Measurements from ENCODE around the gene MTURN. TPM values are rescaled to one million over a fixed set of nuclear protein-coding genes. Genes with fewer than 3 reads are reported as not detected.

Gene MTURN
- polyA plus RNA-seq, 2 donors, result 7.7 to 9.9 TPM

- no peaks in the 10 kb centered on the region for H3K9me3 ChIP-seq (ENCODE audit: control insufficient read depth in 2 of 2, insufficient read depth in 1 of 2, low read depth in 1 of 2, low read length in 1 of 2)
- no peak overlapping the region for H3K4me3 ChIP-seq (ENCODE audit: low read depth in 1 of 2, low read length in 2 of 2)
- H3K36me3 ChIP-seq (ENCODE audit: control insufficient read depth in 2 of 2, insufficient read depth in 2 of 2, low read length in 1 of 2), result no peaks in the 10 kb centered on the region
- WGBS, 2 donors, result 76 to 80% methylated on average over 6 of the region's 6 CpGs
- peaks cover 0 to 6% of the 10 kb centered on the region in 2 donors for H3K4me1 ChIP-seq (ENCODE audit: control insufficient read depth in 2 of 2, insufficient read depth in 2 of 2, low read length in 1 of 2)
- no peaks in the 10 kb centered on the region for H3K27me3 ChIP-seq (ENCODE audit: control insufficient read depth in 1 of 2, insufficient read depth in 2 of 2, low read length in 2 of 2)
- no peak overlapping the region for H3K27ac ChIP-seq (ENCODE audit: low read depth in 2 of 2, low read length in 1 of 2)
Observed at GRCh38 chr7:30145426-30145970, 10.7 kb downstream of the MTURN start.

GRCh38 chr7:30146127-30146612 lies 11.4 kb downstream of the MTURN start:
- Histone ChIP-seq H3K4me1 (ENCODE audit: control insufficient read depth in 2 of 2, insufficient read depth in 2 of 2, low read length in 1 of 2) (peaks cover 0 to 6% of the 10 kb centered on the region in 2 donors), H3K9me3 (ENCODE audit: control insufficient read depth in 2 of 2, insufficient read depth in 1 of 2, low read depth in 1 of 2, low read length in 1 of 2) (no peaks in the 10 kb centered on the region), H3K36me3 (ENCODE audit: control insufficient read depth in 2 of 2, insufficient read depth in 2 of 2, low read length in 1 of 2) (peaks cover 2 to 5% of the 10 kb centered on the region in 2 donors), H3K4me3 (ENCODE audit: low read depth in 1 of 2, low read length in 2 of 2) (no peak overlapping the region), H3K27ac (ENCODE audit: low read depth in 2 of 2, low read length in 1 of 2) (peak overlapping the region in 1 of 2 donors; percentile 13), H3K27me3 (ENCODE audit: control insufficient read depth in 1 of 2, insufficient read depth in 2 of 2, low read length in 2 of 2) (no peaks in the 10 kb centered on the region)
- 81 to 82% methylated on average over 13 of the region's 13 CpGs for WGBS, 2 donors

- peaks cover 3 to 7% of the 10 kb centered on the region in 2 donors for H3K36me3 ChIP-seq (ENCODE audit: control insufficient read depth in 2 of 2, insufficient read depth in 2 of 2, low read length in 1 of 2)
- no peaks in the 10 kb centered on the region for H3K27me3 ChIP-seq (ENCODE audit: control insufficient read depth in 1 of 2, insufficient read depth in 2 of 2, low read length in 2 of 2)
- H3K27ac ChIP-seq (ENCODE audit: low read depth in 2 of 2, low read length in 1 of 2), result peak overlapping the region in 1 of 2 donors; percentile 26
- H3K4me3 ChIP-seq (ENCODE audit: low read depth in 1 of 2, low read length in 2 of 2), result no peak overlapping the region
- WGBS, 2 donors, result 62 to 71% methylated on average over 4 of the region's 4 CpGs
- H3K4me1 ChIP-seq (ENCODE audit: control insufficient read depth in 2 of 2, insufficient read depth in 2 of 2, low read length in 1 of 2), result peaks cover 0 to 6% of the 10 kb centered on the region in 2 donors
- no peaks in the 10 kb centered on the region for H3K9me3 ChIP-seq (ENCODE audit: control insufficient read depth in 2 of 2, insufficient read depth in 1 of 2, low read depth in 1 of 2, low read length in 1 of 2)
Observed at GRCh38 chr7:30147223-30147622, 12.4 kb downstream of the MTURN start.

- Histone ChIP-seq H3K4me1 (ENCODE audit: control insufficient read depth in 2 of 2, insufficient read depth in 2 of 2, low read length in 1 of 2) (peaks cover 0 to 8% of the 10 kb centered on the region in 2 donors), H3K4me3 (ENCODE audit: low read depth in 1 of 2, low read length in 2 of 2) (no peak overlapping the region), H3K9me3 (ENCODE audit: control insufficient read depth in 2 of 2, insufficient read depth in 1 of 2, low read depth in 1 of 2, low read length in 1 of 2) (no peaks in the 10 kb centered on the region), H3K27ac (ENCODE audit: low read depth in 2 of 2, low read length in 1 of 2) (no peak overlapping the region), H3K36me3 (ENCODE audit: control insufficient read depth in 2 of 2, insufficient read depth in 2 of 2, low read length in 1 of 2) (peaks cover 3 to 9% of the 10 kb centered on the region in 2 donors), H3K27me3 (ENCODE audit: control insufficient read depth in 1 of 2, insufficient read depth in 2 of 2, low read length in 2 of 2) (no peaks in the 10 kb centered on the region)
- 90% methylated on average over 2 of the region's 2 CpGs for whole genome bisulfite sequencing, 2 donors
Observed at GRCh38 chr7:30147785-30148184, 13.0 kb downstream of the MTURN start.

GRCh38 chr7:30148426-30148825 lies 13.6 kb downstream of the MTURN start:
- WGBS, 2 donors, result 96 to 97% methylated on average over 5 of the region's 5 CpGs
- no peaks in the 10 kb centered on the region for H3K9me3 ChIP-seq (ENCODE audit: control insufficient read depth in 2 of 2, insufficient read depth in 1 of 2, low read depth in 1 of 2, low read length in 1 of 2)

GRCh38 chr7:30148951-30149459 lies 14.2 kb downstream of the MTURN start:
- Histone ChIP-seq H3K27me3 (ENCODE audit: control insufficient read depth in 1 of 2, insufficient read depth in 2 of 2, low read length in 2 of 2) (no peaks in the 10 kb centered on the region), H3K9me3 (ENCODE audit: control insufficient read depth in 2 of 2, insufficient read depth in 1 of 2, low read depth in 1 of 2, low read length in 1 of 2) (no peaks in the 10 kb centered on the region), H3K27ac (ENCODE audit: low read depth in 2 of 2, low read length in 1 of 2) (peak overlapping the region; percentile 72 to 88), H3K4me3 (ENCODE audit: low read depth in 1 of 2, low read length in 2 of 2) (peak overlapping the region in 1 of 2 donors; percentile 31), H3K4me1 (ENCODE audit: control insufficient read depth in 2 of 2, insufficient read depth in 2 of 2, low read length in 1 of 2) (peaks cover 0 to 6% of the 10 kb centered on the region in 2 donors), H3K36me3 (ENCODE audit: control insufficient read depth in 2 of 2, insufficient read depth in 2 of 2, low read length in 1 of 2) (peaks cover 3 to 9% of the 10 kb centered on the region in 2 donors)
- 33 to 55% methylated on average over 13 of the region's 13 CpGs for WGBS, 2 donors

More at GRCh38 chr7:30148426-30148825, 13.6 kb downstream of the MTURN start:
- H3K4me3 ChIP-seq (ENCODE audit: low read depth in 1 of 2, low read length in 2 of 2), result no peak overlapping the region
- peaks cover 0 to 6% of the 10 kb centered on the region in 2 donors for H3K4me1 ChIP-seq (ENCODE audit: control insufficient read depth in 2 of 2, insufficient read depth in 2 of 2, low read length in 1 of 2)
- H3K27me3 ChIP-seq (ENCODE audit: control insufficient read depth in 1 of 2, insufficient read depth in 2 of 2, low read length in 2 of 2), result no peaks in the 10 kb centered on the region
- H3K36me3 ChIP-seq (ENCODE audit: control insufficient read depth in 2 of 2, insufficient read depth in 2 of 2, low read length in 1 of 2), result peaks cover 3 to 9% of the 10 kb centered on the region in 2 donors
- H3K27ac ChIP-seq (ENCODE audit: low read depth in 2 of 2, low read length in 1 of 2), result peak overlapping the region; percentile 43 to 72

- H3K27me3 ChIP-seq (ENCODE audit: control insufficient read depth in 1 of 2, insufficient read depth in 2 of 2, low read length in 2 of 2), result no peaks in the 10 kb centered on the region
- H3K27ac ChIP-seq (ENCODE audit: low read depth in 2 of 2, low read length in 1 of 2), result peak overlapping the region; percentile 72 to 88
- 83 to 86% methylated on average over 7 of the region's 7 CpGs for WGBS, 2 donors
- H3K9me3 ChIP-seq (ENCODE audit: control insufficient read depth in 2 of 2, insufficient read depth in 1 of 2, low read depth in 1 of 2, low read length in 1 of 2), result no peaks in the 10 kb centered on the region
- H3K4me1 ChIP-seq (ENCODE audit: control insufficient read depth in 2 of 2, insufficient read depth in 2 of 2, low read length in 1 of 2), result peaks cover 0 to 6% of the 10 kb centered on the region in 2 donors
- H3K36me3 ChIP-seq (ENCODE audit: control insufficient read depth in 2 of 2, insufficient read depth in 2 of 2, low read length in 1 of 2), result peaks cover 3 to 9% of the 10 kb centered on the region in 2 donors
- H3K4me3 ChIP-seq (ENCODE audit: low read depth in 1 of 2, low read length in 2 of 2), result no peak overlapping the region
Observed at GRCh38 chr7:30149640-30150272, 15.0 kb downstream of the MTURN start.

- H3K27ac ChIP-seq (ENCODE audit: low read depth in 2 of 2, low read length in 1 of 2), result no peak overlapping the region
- WGBS, 2 donors, result 87 to 93% methylated on average over 7 of the region's 7 CpGs
- H3K4me1 ChIP-seq (ENCODE audit: control insufficient read depth in 2 of 2, insufficient read depth in 2 of 2, low read length in 1 of 2), result peaks cover 0 to 6% of the 10 kb centered on the region in 2 donors
- no peaks in the 10 kb centered on the region for H3K9me3 ChIP-seq (ENCODE audit: control insufficient read depth in 2 of 2, insufficient read depth in 1 of 2, low read depth in 1 of 2, low read length in 1 of 2)
- H3K4me3 ChIP-seq (ENCODE audit: low read depth in 1 of 2, low read length in 2 of 2), result no peak overlapping the region
- peaks cover 3 to 9% of the 10 kb centered on the region in 2 donors for H3K36me3 ChIP-seq (ENCODE audit: control insufficient read depth in 2 of 2, insufficient read depth in 2 of 2, low read length in 1 of 2)
- H3K27me3 ChIP-seq (ENCODE audit: control insufficient read depth in 1 of 2, insufficient read depth in 2 of 2, low read length in 2 of 2), result no peaks in the 10 kb centered on the region
Observed at GRCh38 chr7:30150711-30151110, 15.9 kb downstream of the MTURN start.

- Histone ChIP-seq H3K27ac (ENCODE audit: low read depth in 2 of 2, low read length in 1 of 2) (no peak overlapping the region), H3K4me3 (ENCODE audit: low read depth in 1 of 2, low read length in 2 of 2) (no peak overlapping the region), H3K36me3 (ENCODE audit: control insufficient read depth in 2 of 2, insufficient read depth in 2 of 2, low read length in 1 of 2) (peaks cover 3 to 9% of the 10 kb centered on the region in 2 donors), H3K4me1 (ENCODE audit: control insufficient read depth in 2 of 2, insufficient read depth in 2 of 2, low read length in 1 of 2) (peaks cover 0 to 2% of the 10 kb centered on the region in 2 donors), H3K27me3 (ENCODE audit: control insufficient read depth in 1 of 2, insufficient read depth in 2 of 2, low read length in 2 of 2) (no peaks in the 10 kb centered on the region), H3K9me3 (ENCODE audit: control insufficient read depth in 2 of 2, insufficient read depth in 1 of 2, low read depth in 1 of 2, low read length in 1 of 2) (no peaks in the 10 kb centered on the region)
- WGBS, 2 donors, result 86 to 90% methylated on average over 9 of the region's 9 CpGs
Observed at GRCh38 chr7:30154111-30154587, 19.4 kb downstream of the MTURN start.
